ENCODE measurements around the gene EXOC3.

- TF ChIP-seq CTCF (IDR thresholded peaks at IDR 0.05) (no peak), POLR2AphosphoS5 (IDR thresholded peaks at IDR 0.05) (no peak)
Observed at GRCh38 chr5:463301-463700, 20.3 kb downstream of the EXOC3 start.

Measured in sigmoid colon (tissue), 4 donors.